Uterus (tissue), 4 donors: ENCODE measurements around the gene CLDN24. TPM values are rescaled to one million over a fixed set of nuclear protein-coding genes. Genes with fewer than 3 reads are reported as not detected.

Experiments
- DNase-seq, 2 donors: peaks; one replicate each; pipeline ENCODE4 v3.0.0-alpha.2; 2019 to 2020
- H3K27ac ChIP-seq, 2 donors: fragments of 200-600 bp; sonication (generic); 1 replicate in 1 of 2; 2 replicates in 1 of 2; pipeline ENCODE4 v1.5.1; 2016 to 2018
- H3K27me3 ChIP-seq, 2 donors: fragments of 200-600 bp; sonication (generic); one replicate each; pipeline ENCODE4 v1.5.1; 2018 to 2019; ENCODE audit warnings: control low read depth in 1 of 2
- H3K36me3 ChIP-seq, 2 donors: fragments of 200-600 bp; sonication (generic); one replicate each; pipeline ENCODE4 v1.5.1; 2019; ENCODE audit warnings: control low read depth in 1 of 2
- H3K4me1 ChIP-seq, 2 donors: fragments of 200-600 bp; sonication (generic); one replicate each; pipeline ENCODE4 v1.5.1; 2018 to 2019; ENCODE audit warnings: control low read depth in 1 of 2
- H3K4me3 ChIP-seq, 2 donors: fragments of 200-600 bp; sonication (generic); 1 replicate in 1 of 2; 2 replicates in 1 of 2; pipeline ENCODE4 v1.5.1; 2018 to 2019; ENCODE audit warnings: mild to moderate bottlenecking in 1 of 2
- H3K9me3 ChIP-seq, 2 donors: fragments of 200-600 bp; sonication (generic); one replicate each; pipeline ENCODE4 v1.5.1; 2019; ENCODE audit warnings: control low read depth in 1 of 2
- CTCF ChIP-seq, 4 experiments: fragments of 200-600 bp in 2 of 4; fragments of 450-650 bp in 2 of 4; sonication (generic) in 2 of 4; IDR thresholded peaks; one replicate each; pipeline ENCODE4 v1.5.1; 2016 to 2019; ENCODE audit warnings: antibody characterized with exemption in 4 of 4, mild to moderate bottlenecking in 2 of 4, moderate library complexity in 1 of 4
- POLR2A ChIP-seq, 2 donors: fragments of 450-650 bp; IDR thresholded peaks; one replicate each; pipeline ENCODE4 v1.6.1; 2016; ENCODE audit warnings: antibody characterized with exemption in 2 of 2, mild to moderate bottlenecking in 1 of 2, moderate library complexity in 1 of 2
- intact Hi-C: fragments of 100-400 bp; cut with DNase I; formaldehyde crosslinking; loops from one replicate; pipeline ENCODE4 v1.15.1; 2023; ENCODE audit warnings: low total_unique reads
- total RNA-seq, 4 donors: library from RNA; depleted of rRNA in 3 of 4; stranded (reverse); fragments of >200 nt in 3 of 4; gene quantifications; one replicate each; pipeline versions ENCODE4 v1.1.0 to v1.2.4, GENCODE V29; 2014 to 2023
- donor health status: DM: yes; HTN: yes; CAD: no.

The CLDN24 gene
- total RNA-seq, 4 donors from 2014 or later, result not detected

- Histone ChIP-seq H3K36me3 (no peaks in the 10 kb centered on the region), H3K27me3 (no peaks in the 10 kb centered on the region), H3K27ac (no peak overlapping the region), H3K4me3 (no peak overlapping the region), H3K9me3 (no peaks in the 10 kb centered on the region), H3K4me1 (no peaks in the 10 kb centered on the region)
- DNase-seq, result no peak
- intact Hi-C loops, result no loop called here
- no peak for TF ChIP-seq POLR2A (IDR thresholded peaks at IDR 0.05)
- TF ChIP-seq CTCF (IDR thresholded peaks at IDR 0.05), result no peak
Observed at GRCh38 chr4:183287309-183287659, 34.9 kb downstream of the CLDN24 start.

GRCh38 chr4:183286590-183287308, 35.5 kb downstream of the CLDN24 start:
- no peaks in the 10 kb centered on the region for H3K27me3 ChIP-seq
- intact Hi-C loops, result no loop called here
- TF ChIP-seq POLR2A (IDR thresholded peaks at IDR 0.05) (no peak), CTCF (IDR thresholded peaks at IDR 0.05) (no peak)
- no peak for DNase-seq
- no peaks in the 10 kb centered on the region for H3K36me3 ChIP-seq
- H3K9me3 ChIP-seq, result no peaks in the 10 kb centered on the region
- H3K27ac ChIP-seq, result no peak overlapping the region
- H3K4me3 ChIP-seq, result no peak overlapping the region
- H3K4me1 ChIP-seq, result no peaks in the 10 kb centered on the region

- Histone ChIP-seq H3K9me3 (no peaks in the 10 kb centered on the region), H3K27me3 (no peaks in the 10 kb centered on the region), H3K36me3 (no peaks in the 10 kb centered on the region), H3K27ac (no peak overlapping the region), H3K4me1 (no peaks in the 10 kb centered on the region), H3K4me3 (no peak overlapping the region)
- TF ChIP-seq POLR2A (IDR thresholded peaks at IDR 0.05) (no peak), CTCF (IDR thresholded peaks at IDR 0.05) (no peak)
- DNase-seq, result no peak
- intact Hi-C loops, result no loop called here
Observed at GRCh38 chr4:183285886-183286285, 36.3 kb downstream of the CLDN24 start.

- no peaks in the 10 kb centered on the region for H3K4me1 ChIP-seq
- no peak overlapping the region for H3K4me3 ChIP-seq
- intact Hi-C loops, result no loop called here
- TF ChIP-seq POLR2A (IDR thresholded peaks at IDR 0.05) (no peak), CTCF (IDR thresholded peaks at IDR 0.05) (no peak)
- no peak overlapping the region for H3K27ac ChIP-seq
- no peaks in the 10 kb centered on the region for H3K36me3 ChIP-seq
- no peaks in the 10 kb centered on the region for H3K9me3 ChIP-seq
- DNase-seq, result no peak
- H3K27me3 ChIP-seq, result no peaks in the 10 kb centered on the region
Observed at GRCh38 chr4:183284965-183285364, 37.3 kb downstream of the CLDN24 start.

- no peak overlapping the region for H3K27ac ChIP-seq
- intact Hi-C loops, result no loop called here
Observed at GRCh38 chr4:183284258-183284785, 37.9 kb downstream of the CLDN24 start.

More at GRCh38 chr4:183284258-183284785, 37.9 kb downstream of the CLDN24 start:
- Histone ChIP-seq H3K36me3 (no peaks in the 10 kb centered on the region), H3K4me1 (no peaks in the 10 kb centered on the region), H3K27me3 (no peaks in the 10 kb centered on the region), H3K9me3 (no peaks in the 10 kb centered on the region), H3K4me3 (no peak overlapping the region)
- no peak for DNase-seq
- TF ChIP-seq POLR2A (IDR thresholded peaks at IDR 0.05) (no peak), CTCF (IDR thresholded peaks at IDR 0.05) (no peak)
